ENCODE results near the gene TNK2.

DNA sequence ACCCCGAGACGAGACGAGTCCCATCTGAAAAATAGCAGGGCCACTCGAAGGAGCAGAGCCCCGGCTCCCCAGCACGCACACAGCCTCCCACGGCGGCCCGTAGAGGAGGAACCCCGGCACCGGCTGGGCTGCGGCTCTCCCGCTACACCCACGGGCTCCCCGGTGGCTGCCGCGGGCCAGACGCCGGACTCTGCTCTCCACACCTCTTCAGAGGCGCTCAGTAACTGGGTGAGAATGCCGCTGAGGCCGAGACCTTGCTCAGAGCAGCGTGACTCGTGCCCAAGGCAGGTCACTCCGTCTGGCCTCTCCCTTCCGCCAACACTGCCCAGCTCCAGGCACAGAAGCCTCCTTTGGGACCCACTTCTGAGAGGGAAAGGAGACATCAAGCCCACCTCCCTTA is 34.4 kb downstream of the TNK2 start:
- TF ChIP-seq, protein P1, sequence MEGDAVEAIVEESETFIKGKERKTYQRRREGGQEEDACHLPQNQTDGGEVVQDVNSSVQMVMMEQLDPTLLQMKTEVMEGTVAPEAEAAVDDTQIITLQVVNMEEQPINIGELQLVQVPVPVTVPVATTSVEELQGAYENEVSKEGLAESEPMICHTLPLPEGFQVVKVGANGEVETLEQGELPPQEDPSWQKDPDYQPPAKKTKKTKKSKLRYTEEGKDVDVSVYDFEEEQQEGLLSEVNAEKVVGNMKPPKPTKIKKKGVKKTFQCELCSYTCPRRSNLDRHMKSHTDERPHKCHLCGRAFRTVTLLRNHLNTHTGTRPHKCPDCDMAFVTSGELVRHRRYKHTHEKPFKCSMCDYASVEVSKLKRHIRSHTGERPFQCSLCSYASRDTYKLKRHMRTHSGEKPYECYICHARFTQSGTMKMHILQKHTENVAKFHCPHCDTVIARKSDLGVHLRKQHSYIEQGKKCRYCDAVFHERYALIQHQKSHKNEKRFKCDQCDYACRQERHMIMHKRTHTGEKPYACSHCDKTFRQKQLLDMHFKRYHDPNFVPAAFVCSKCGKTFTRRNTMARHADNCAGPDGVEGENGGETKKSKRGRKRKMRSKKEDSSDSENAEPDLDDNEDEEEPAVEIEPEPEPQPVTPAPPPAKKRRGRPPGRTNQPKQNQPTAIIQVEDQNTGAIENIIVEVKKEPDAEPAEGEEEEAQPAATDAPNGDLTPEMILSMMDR (IDR thresholded peaks at IDR 0.05; ENCODE audit: borderline replicate concordance, extremely low read depth, low read length, poor library complexity, severe bottlenecking), result no peak
- TF ChIP-seq EZH2 (IDR thresholded peaks at IDR 0.05; ENCODE audit: borderline replicate concordance, low read depth, low read length, severe bottlenecking), result no peak

Data from DND-41 (cell line).